IMR-90 (cell line): Measurements from ENCODE around the gene OXNAD1. TPM values are rescaled to one million over a fixed set of nuclear protein-coding genes. Genes with fewer than 3 reads are reported as not detected.

Source experiments
- ATAC-seq: fragments of 200-7000 bp; cut with Tn5 transposase; 2 replicates; pipeline ENCODE4 v1.9.1; 2020; ENCODE audit warnings: low read depth, mild to moderate bottlenecking, moderate library complexity
- BruUV-seq: library from RNA; stranded (reverse); fragments of 400-500 nt; replicated peaks from 2 replicates; lab custom pipeline; 2021; lab: Mats Ljungman, UMichigan
- CTCF ChIA-PET: fragments of 300-600 bp; formaldehyde crosslinking; extraction: SDS; loops from one replicate; lab custom pipeline; 2021; ENCODE audit warnings: antibody characterized with exemption; lab: Yijun Ruan, JAX
- POLR2A ChIA-PET: fragments of 300-600 bp; sonication (Branson Sonifier 250); formaldehyde crosslinking; loops from one replicate; lab custom pipeline; 2022; ENCODE audit warnings: antibody characterized with exemption; ENCODE audit not compliant: unreplicated experiment; lab: Charles Lee
- DNase-seq: peaks from one replicate; pipeline ENCODE4 v3.0.0; 2013
- H2AFZ ChIP-seq: replicated peaks from 2 replicates; pipeline ENCODE3; 2013; ENCODE audit warnings: low read length, mild to moderate bottlenecking; ENCODE audit not compliant: poor library complexity
- H2AK5ac ChIP-seq: 2 replicates; pipeline ENCODE4 v1.6.1; 2013; ENCODE audit warnings: low read depth, low read length, inconsistent platforms
- H2AK9ac ChIP-seq: replicated peaks from 2 replicates; pipeline ENCODE3; 2013; ENCODE audit warnings: mild to moderate bottlenecking, low read depth, low read length, moderate library complexity; ENCODE audit not compliant: poor library complexity
- H2BK120ac ChIP-seq: 2 replicates; pipeline ENCODE4 v1.6.1; 2013; ENCODE audit warnings: low read depth, low read length, inconsistent platforms
- H2BK15ac ChIP-seq: 3 replicates; pipeline ENCODE4 v1.6.1; 2013; ENCODE audit warnings: low read depth, low read length, inconsistent platforms
- H2BK20ac ChIP-seq: 2 replicates; pipeline ENCODE4 v1.6.1; 2013; ENCODE audit warnings: low read depth, mild to moderate bottlenecking, inconsistent platforms, low read length, moderate library complexity
- H2BK5ac ChIP-seq: 2 replicates; pipeline ENCODE4 v1.6.1; 2013; ENCODE audit warnings: mild to moderate bottlenecking, low read depth, low read length, inconsistent platforms; ENCODE audit not compliant: poor library complexity, severe bottlenecking
- H3K14ac ChIP-seq: replicated peaks from 2 replicates; pipeline ENCODE4 v1.6.1; 2013; ENCODE audit warnings: low read depth, low read length, inconsistent platforms
- H3K18ac ChIP-seq: 2 replicates; pipeline ENCODE4 v1.6.1; 2013; ENCODE audit warnings: low read depth, low read length, control low read depth
- H3K23ac ChIP-seq: 2 replicates; pipeline ENCODE4 v1.6.1; 2013; ENCODE audit warnings: low read depth, low read length, inconsistent platforms
- H3K27ac ChIP-seq: 2 replicates; pipeline ENCODE4 v1.5.1; 2013; ENCODE audit warnings: mild to moderate bottlenecking, control low read depth, low read length; ENCODE audit not compliant: insufficient read depth
- H3K27me3 ChIP-seq: 2 replicates; pipeline ENCODE4 v1.6.1; 2013; ENCODE audit warnings: low read length; ENCODE audit not compliant: control insufficient read depth, insufficient read depth
- H3K36me3 ChIP-seq: 2 replicates; pipeline ENCODE4 v1.6.1; 2013; ENCODE audit warnings: low read length, mixed read lengths; ENCODE audit not compliant: control insufficient read depth, insufficient read depth
- H3K4ac ChIP-seq: 2 replicates; pipeline ENCODE4 v1.6.1; 2013; ENCODE audit warnings: low read depth, low read length, inconsistent platforms
- H3K4me1 ChIP-seq: 2 replicates; pipeline ENCODE4 v1.6.1; 2013; ENCODE audit warnings: low read length, mixed read lengths; ENCODE audit not compliant: control insufficient read depth, insufficient read depth
- H3K4me2 ChIP-seq: 2 replicates; pipeline ENCODE4 v1.6.1; 2013; ENCODE audit warnings: low read depth, mild to moderate bottlenecking, control low read depth, low read length, moderate library complexity
- H3K4me3 ChIP-seq: 2 replicates; pipeline ENCODE4 v1.5.1; 2013; ENCODE audit warnings: low read depth, mild to moderate bottlenecking, control low read depth, low read length, moderate library complexity; ENCODE audit not compliant: insufficient read depth
- H3K56ac ChIP-seq: 2 replicates; pipeline ENCODE4 v1.6.1; 2013; ENCODE audit warnings: low read length, inconsistent platforms; ENCODE audit not compliant: insufficient read depth; ENCODE audit errors: extremely low read depth
- H3K79me1 ChIP-seq, 2 experiments: 2 replicates each; pipeline ENCODE4 v1.6.1; 2013; ENCODE audit warnings: low read length in 2 of 2, inconsistent platforms in 1 of 2, low read depth in 1 of 2
- H3K9ac ChIP-seq: 2 replicates; pipeline ENCODE4 v1.6.1; 2013; ENCODE audit warnings: low read depth, low read length, control low read depth
- H3K9me1 ChIP-seq: 2 replicates; pipeline ENCODE4 v1.6.1; 2013; ENCODE audit warnings: low read length, inconsistent platforms; ENCODE audit not compliant: insufficient read depth
- H3K9me3 ChIP-seq: 2 replicates; pipeline ENCODE4 v1.6.1; 2013; ENCODE audit warnings: low read length; ENCODE audit not compliant: control insufficient read depth, insufficient read depth
- H4K20me1 ChIP-seq: 2 replicates; pipeline ENCODE4 v1.6.1; 2013; ENCODE audit warnings: low read length, inconsistent platforms; ENCODE audit not compliant: insufficient read depth
- H4K5ac ChIP-seq: 2 replicates; pipeline ENCODE4 v1.6.1; 2013; ENCODE audit warnings: mild to moderate bottlenecking, low read depth, low read length, control low read depth
- H4K8ac ChIP-seq, 2 experiments: 2 replicates each; pipeline ENCODE4 v1.6.1; 2013; ENCODE audit warnings: low read depth in 2 of 2, low read length in 2 of 2, control low read depth in 1 of 2, inconsistent platforms in 1 of 2
- H4K91ac ChIP-seq: 2 replicates; pipeline ENCODE4 v1.6.1; 2013; ENCODE audit warnings: low read depth, low read length, inconsistent platforms; ENCODE audit not compliant: insufficient read depth
- BHLHE40 ChIP-seq: fragments of 150-350 bp; IDR thresholded peaks from 2 replicates; pipeline ENCODE4 v1.6.1; 2016; ENCODE audit warnings: mild to moderate bottlenecking, low read depth, low read length
- CEBPB ChIP-seq: IDR thresholded peaks from 2 replicates; pipeline ENCODE4 v1.6.1; 2012; ENCODE audit warnings: low read depth, low read length, improper control_type of control experiment
- FOS ChIP-seq: fragments of 150-350 bp; IDR thresholded peaks from 2 replicates; pipeline ENCODE4 v1.6.1; 2016; ENCODE audit warnings: low read depth, low read length
- MAZ ChIP-seq: IDR thresholded peaks from 2 replicates; pipeline ENCODE4 v1.6.1; 2012; ENCODE audit warnings: low read depth, mild to moderate bottlenecking, low read length, improper control_type of control experiment, moderate library complexity, borderline replicate concordance
- POLR2A ChIP-seq: IDR thresholded peaks from 2 replicates; pipeline ENCODE4 v1.6.1; 2012; ENCODE audit warnings: mild to moderate bottlenecking, low read depth, low read length
- RAD21 ChIP-seq: IDR thresholded peaks from 2 replicates; pipeline ENCODE4 v1.6.1; 2012; ENCODE audit warnings: low read length, improper control_type of control experiment
- RCOR1 ChIP-seq: IDR thresholded peaks from 2 replicates; pipeline ENCODE4 v1.6.1; 2012; ENCODE audit warnings: mild to moderate bottlenecking, low read length, improper control_type of control experiment; ENCODE audit not compliant: insufficient replicate concordance
- RFX5 ChIP-seq: IDR thresholded peaks from 2 replicates; pipeline ENCODE4 v1.8.0; 2012; ENCODE audit warnings: low read depth, mild to moderate bottlenecking, low read length, moderate library complexity
- SMC3 ChIP-seq: fragments of 150-350 bp; IDR thresholded peaks from 2 replicates; pipeline ENCODE4 v1.6.1; 2016; ENCODE audit warnings: low read depth, mild to moderate bottlenecking, antibody characterized with exemption, low read length, moderate library complexity
- WGBS, 2 experiments: methylation state at CpG; one replicate each; pipeline versions ENCODE4 v1.1.5 to v1.1.7; 2013; ENCODE audit warnings: missing lambda C conversion rate in 2 of 2; ENCODE audit not compliant: insufficient read length in 1 of 2; ENCODE audit errors: extremely low coverage in 2 of 2; 5-methylcytosine and 5-hydroxymethylcytosine counted together
- dilution Hi-C: fragments of 300-500 bp; cut with HindIII; formaldehyde crosslinking; loops from one replicate; pipeline ENCODE4 v1.14.3; 2018; ENCODE audit warnings: low sequenced_read_pairs; ENCODE audit not compliant: unreplicated experiment
- in situ Hi-C: fragments of 300-500 bp; cut with MboI; formaldehyde crosslinking; loops from 3 replicates; pipeline ENCODE4 v1.14.3; 2019; ENCODE audit warnings: low sequenced_read_pairs, inconsistent platforms, mixed read lengths
- intact Hi-C: fragments of 100-400 bp; cut with micrococcal nuclease; formaldehyde crosslinking; loops from 2 replicates; pipeline ENCODE4 v1.10.0; 2022
- polyA plus RNA-seq, 3 experiments: library from polyadenylated mRNA; depleted of rRNA; stranded (reverse); fragments of >200 nt; gene quantifications; 2 replicates each; pipeline ENCODE4 v1.2.3, GENCODE V29; 2012; ENCODE audit warnings: low replicate concordance in 1 of 3
- total RNA-seq: library from RNA; depleted of rRNA; stranded (reverse); fragments of >200 nt; gene quantifications from 2 replicates; pipeline ENCODE4 v1.2.3, GENCODE V29; 2012
- TF ChIP-seq, protein P1 (sequence below): fragments of 150-350 bp; IDR thresholded peaks from 2 replicates; pipeline ENCODE4 v1.6.1; 2017; ENCODE audit warnings: mild to moderate bottlenecking, antibody characterized with exemption, low read length, low read depth
- TF ChIP-seq, protein P2 (sequence below): fragments of 150-350 bp; IDR thresholded peaks from 2 replicates; pipeline ENCODE4 v1.6.1; 2016; ENCODE audit warnings: low read depth, mild to moderate bottlenecking, low read length, moderate library complexity, borderline replicate concordance
- TF ChIP-seq, protein P3 (sequence below): conservative IDR thresholded peaks from 2 replicates; pipeline ENCODE4 v1.5.1; 2012; ENCODE audit warnings: mild to moderate bottlenecking, low read depth, low read length, improper control_type of control experiment

The OXNAD1 gene
- total and polyA plus RNA-seq, 2 of the 4 experiments (the other 2 are of a cell fraction) = 6.2 to 11.3 TPM

DNA sequence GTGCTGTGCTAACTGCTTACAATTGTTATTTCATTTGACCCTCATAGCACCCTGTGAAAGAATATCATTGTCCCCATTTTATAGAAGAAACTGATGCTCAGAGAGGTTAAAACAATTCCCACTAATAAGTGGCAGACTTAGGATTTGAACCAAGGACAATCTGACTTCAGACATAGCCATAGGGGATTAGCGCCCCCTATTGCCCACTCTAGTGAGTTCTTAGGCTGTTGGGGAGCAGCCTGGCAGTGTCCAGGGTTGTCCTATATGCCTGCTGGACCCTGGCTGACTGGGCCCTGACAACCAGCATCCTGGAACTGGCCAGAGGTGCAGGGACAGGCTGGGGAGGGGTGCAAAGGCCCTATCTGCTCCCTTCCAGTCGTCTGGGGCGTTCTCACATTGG lies 15.7 kb upstream of the OXNAD1 start:
- H2BK5ac ChIP-seq = no peak overlapping the region
- H3K9ac ChIP-seq = no peak overlapping the region
- no peak overlapping the region for H3K4me2 ChIP-seq
- H2BK20ac ChIP-seq = no peak overlapping the region
- intact Hi-C loops = loop anchor here (10.0 kb wide), 1 partner anchor 615 kb away; no protein-coding TSS in a partner anchor
- dilution Hi-C loops = no loop called here
- H4K5ac ChIP-seq = no peak overlapping the region
- H2AFZ ChIP-seq = no peak overlapping the region
- H3K9me1 ChIP-seq = peaks cover 7% of the 10 kb centered on the region
- peaks cover 6% of the 10 kb centered on the region for H3K4me1 ChIP-seq
- no peak overlapping the region for H2AK5ac ChIP-seq
- no peaks in the 10 kb centered on the region for H3K36me3 ChIP-seq
- H2AK9ac ChIP-seq = no peak overlapping the region
- H3K4me3 ChIP-seq = no peak overlapping the region
- no peak overlapping the region for H2BK15ac ChIP-seq
- no peaks in the 10 kb centered on the region for H3K79me1 ChIP-seq
- CTCF ChIA-PET = no interaction called here
- no peaks in the 10 kb centered on the region for H3K9me3 ChIP-seq
- peak; percentile 50 for DNase-seq
- no TSS peak for BruUV-seq
- in situ Hi-C loops = loop anchor here (25.0 kb wide), 1 partner anchor 612 kb away; no protein-coding TSS in a partner anchor
- peak overlapping the region; percentile 18; the same call in 1 of the 2 replicates for H3K4ac ChIP-seq
- H2BK120ac ChIP-seq = no peak overlapping the region
- no peak for TF ChIP-seq FOS
- no peak for TF ChIP-seq RFX5
- peak; percentile 60 for TF ChIP-seq RAD21
- TF ChIP-seq, protein P1, sequence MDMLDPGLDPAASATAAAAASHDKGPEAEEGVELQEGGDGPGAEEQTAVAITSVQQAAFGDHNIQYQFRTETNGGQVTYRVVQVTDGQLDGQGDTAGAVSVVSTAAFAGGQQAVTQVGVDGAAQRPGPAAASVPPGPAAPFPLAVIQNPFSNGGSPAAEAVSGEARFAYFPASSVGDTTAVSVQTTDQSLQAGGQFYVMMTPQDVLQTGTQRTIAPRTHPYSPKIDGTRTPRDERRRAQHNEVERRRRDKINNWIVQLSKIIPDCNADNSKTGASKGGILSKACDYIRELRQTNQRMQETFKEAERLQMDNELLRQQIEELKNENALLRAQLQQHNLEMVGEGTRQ = no peak
- TF ChIP-seq, protein P2, sequence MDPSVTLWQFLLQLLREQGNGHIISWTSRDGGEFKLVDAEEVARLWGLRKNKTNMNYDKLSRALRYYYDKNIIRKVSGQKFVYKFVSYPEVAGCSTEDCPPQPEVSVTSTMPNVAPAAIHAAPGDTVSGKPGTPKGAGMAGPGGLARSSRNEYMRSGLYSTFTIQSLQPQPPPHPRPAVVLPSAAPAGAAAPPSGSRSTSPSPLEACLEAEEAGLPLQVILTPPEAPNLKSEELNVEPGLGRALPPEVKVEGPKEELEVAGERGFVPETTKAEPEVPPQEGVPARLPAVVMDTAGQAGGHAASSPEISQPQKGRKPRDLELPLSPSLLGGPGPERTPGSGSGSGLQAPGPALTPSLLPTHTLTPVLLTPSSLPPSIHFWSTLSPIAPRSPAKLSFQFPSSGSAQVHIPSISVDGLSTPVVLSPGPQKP = no peak
- TF ChIP-seq CEBPB = no peak
- no peak for TF ChIP-seq POLR2A
- TF ChIP-seq SMC3 = peak; percentile 35; the same call in 1 of the 2 replicates
- TF ChIP-seq MAZ = no peak
- no peak for TF ChIP-seq BHLHE40
- TF ChIP-seq RCOR1 = no peak
- TF ChIP-seq, protein P3, sequence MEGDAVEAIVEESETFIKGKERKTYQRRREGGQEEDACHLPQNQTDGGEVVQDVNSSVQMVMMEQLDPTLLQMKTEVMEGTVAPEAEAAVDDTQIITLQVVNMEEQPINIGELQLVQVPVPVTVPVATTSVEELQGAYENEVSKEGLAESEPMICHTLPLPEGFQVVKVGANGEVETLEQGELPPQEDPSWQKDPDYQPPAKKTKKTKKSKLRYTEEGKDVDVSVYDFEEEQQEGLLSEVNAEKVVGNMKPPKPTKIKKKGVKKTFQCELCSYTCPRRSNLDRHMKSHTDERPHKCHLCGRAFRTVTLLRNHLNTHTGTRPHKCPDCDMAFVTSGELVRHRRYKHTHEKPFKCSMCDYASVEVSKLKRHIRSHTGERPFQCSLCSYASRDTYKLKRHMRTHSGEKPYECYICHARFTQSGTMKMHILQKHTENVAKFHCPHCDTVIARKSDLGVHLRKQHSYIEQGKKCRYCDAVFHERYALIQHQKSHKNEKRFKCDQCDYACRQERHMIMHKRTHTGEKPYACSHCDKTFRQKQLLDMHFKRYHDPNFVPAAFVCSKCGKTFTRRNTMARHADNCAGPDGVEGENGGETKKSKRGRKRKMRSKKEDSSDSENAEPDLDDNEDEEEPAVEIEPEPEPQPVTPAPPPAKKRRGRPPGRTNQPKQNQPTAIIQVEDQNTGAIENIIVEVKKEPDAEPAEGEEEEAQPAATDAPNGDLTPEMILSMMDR = peak; percentile 49
- H3K23ac ChIP-seq = no peak overlapping the region
- POLR2A ChIA-PET = interaction anchor here (0.5 kb wide), 1 partner anchor 69 kb away, joined by 13 read pairs; no protein-coding TSS in a partner anchor
- ATAC-seq = peak; percentile 27; the same call in 1 of the 2 replicates
- no peak overlapping the region for H3K14ac ChIP-seq
- H3K27ac ChIP-seq = no peak overlapping the region
- H3K18ac ChIP-seq = no peak overlapping the region
- H4K8ac ChIP-seq = no peak overlapping the region
- no peaks in the 10 kb centered on the region for H3K27me3 ChIP-seq
- H4K20me1 ChIP-seq = no peaks in the 10 kb centered on the region
- no peak overlapping the region for H4K91ac ChIP-seq
- no CpG with 5 or more reads among the region's 3 CpGs for WGBS, 2 experiments
- no peak overlapping the region for H3K56ac ChIP-seq
